Measurements from ENCODE around the gene FTSJ3. TPM values are rescaled to one million over a fixed set of nuclear protein-coding genes. Genes with fewer than 3 reads are reported as not detected.
A peak's percentile ranks its signal among the peaks of the same experiment; 100 is the strongest.

The FTSJ3 gene
- total and polyA plus RNA-seq, 2 of the 13 experiments (the other 11 are each of a cell fraction or from before 2014, with no cell fraction given): 26.0 to 64.2 TPM

GRCh38 chr17:63842540-63843386, 15.3 kb upstream of the FTSJ3 start, which contains the start of gene SMARCD2 (continued):
- TF ChIP-seq AHDC1 (CRISPR knock-in tag; IDR thresholded peaks at IDR 0.05; ENCODE audit: borderline replicate concordance): peak; percentile 58; the same call in 1 of the 2 replicates
- peak; percentile 93 for TF ChIP-seq MEIS2 (CRISPR knock-in tag; IDR thresholded peaks at IDR 0.05)
- TF ChIP-seq ZNF83 (CRISPR knock-in tag; IDR thresholded peaks at IDR 0.05; ENCODE audit: borderline replicate concordance): no peak
- peak; percentile 73; the same call in 1 of the 2 replicates for TF ChIP-seq ZNF607 (CRISPR knock-in tag; IDR thresholded peaks at IDR 0.05; ENCODE audit: borderline replicate concordance)
- TF ChIP-seq IRF9 (CRISPR knock-in tag; IDR thresholded peaks at IDR 0.05; ENCODE audit: borderline replicate concordance): peak; percentile 63
- no peak for TF ChIP-seq TRIM22 (IDR thresholded peaks at IDR 0.05)
- peak; percentile 84; the same call in 1 of the 2 replicates for TF ChIP-seq ZBTB20 (CRISPR knock-in tag; IDR thresholded peaks at IDR 0.05; ENCODE audit: borderline replicate concordance, low read depth)
- TF ChIP-seq HNRNPK (IDR thresholded peaks at IDR 0.05; ENCODE audit: low read depth, low read length, poor library complexity, severe bottlenecking): no peak
- TF ChIP-seq SIN3B (IDR thresholded peaks at IDR 0.05; ENCODE audit: low read length): peak; percentile 77
- TF ChIP-seq HNRNPLL (IDR thresholded peaks at IDR 0.05; ENCODE audit: low read depth, low read length, poor library complexity, severe bottlenecking): peak; percentile 87
- TF ChIP-seq ZMYM4 (CRISPR knock-in tag; IDR thresholded peaks at IDR 0.05): peak; percentile 93
- no peak for TF ChIP-seq CEBPB (IDR thresholded peaks at IDR 0.05; ENCODE audit: borderline replicate concordance, low read depth, low read length)
- TF ChIP-seq ZNF333 (CRISPR knock-in tag; IDR thresholded peaks at IDR 0.05; ENCODE audit: borderline replicate concordance): peak; percentile 2; the same call in 1 of the 2 replicates
- TF ChIP-seq ATF7-NPFF (CRISPR knock-in tag; IDR thresholded peaks at IDR 0.05; ENCODE audit: low read depth): peak; percentile 98
- TF ChIP-seq ZNF382 (CRISPR knock-in tag; IDR thresholded peaks at IDR 0.05; ENCODE audit: borderline replicate concordance): no peak
- no peak for TF ChIP-seq MAFK (conservative IDR thresholded peaks at IDR 0.05 in 1 of 2, IDR thresholded peaks at IDR 0.05 in 1 of 2; ENCODE audit: low read length in 2 of 2)
- peak; percentile 78; the same call in 1 of the 2 replicates for TF ChIP-seq SIN3A (IDR thresholded peaks at IDR 0.05; ENCODE audit: borderline replicate concordance, low read depth, low read length)
- TF ChIP-seq MIXL1 (CRISPR knock-in tag; IDR thresholded peaks at IDR 0.05): peak; percentile 97

Measured in HepG2 (cell line).